ENCODE data around the gene SMNDC1.

GRCh38 chr10:110304394-110304779, 333 bp downstream of the SMNDC1 start:
- no peak for TF ChIP-seq POLR2A (IDR thresholded peaks at IDR 0.05; ENCODE audit: low read depth)
- TF ChIP-seq CTCF (IDR thresholded peaks at IDR 0.05) = no peak
- TF ChIP-seq EP300 (IDR thresholded peaks at IDR 0.05) = no peak
- TF ChIP-seq POLR2AphosphoS5 (IDR thresholded peaks at IDR 0.05) = no peak

Measured in esophagus muscularis mucosa (tissue), 4 donors.